ENCODE results near the gene LPIN2. TPM values are rescaled to one million over a fixed set of nuclear protein-coding genes. Genes with fewer than 3 reads are reported as not detected.

The LPIN2 gene, protein sequence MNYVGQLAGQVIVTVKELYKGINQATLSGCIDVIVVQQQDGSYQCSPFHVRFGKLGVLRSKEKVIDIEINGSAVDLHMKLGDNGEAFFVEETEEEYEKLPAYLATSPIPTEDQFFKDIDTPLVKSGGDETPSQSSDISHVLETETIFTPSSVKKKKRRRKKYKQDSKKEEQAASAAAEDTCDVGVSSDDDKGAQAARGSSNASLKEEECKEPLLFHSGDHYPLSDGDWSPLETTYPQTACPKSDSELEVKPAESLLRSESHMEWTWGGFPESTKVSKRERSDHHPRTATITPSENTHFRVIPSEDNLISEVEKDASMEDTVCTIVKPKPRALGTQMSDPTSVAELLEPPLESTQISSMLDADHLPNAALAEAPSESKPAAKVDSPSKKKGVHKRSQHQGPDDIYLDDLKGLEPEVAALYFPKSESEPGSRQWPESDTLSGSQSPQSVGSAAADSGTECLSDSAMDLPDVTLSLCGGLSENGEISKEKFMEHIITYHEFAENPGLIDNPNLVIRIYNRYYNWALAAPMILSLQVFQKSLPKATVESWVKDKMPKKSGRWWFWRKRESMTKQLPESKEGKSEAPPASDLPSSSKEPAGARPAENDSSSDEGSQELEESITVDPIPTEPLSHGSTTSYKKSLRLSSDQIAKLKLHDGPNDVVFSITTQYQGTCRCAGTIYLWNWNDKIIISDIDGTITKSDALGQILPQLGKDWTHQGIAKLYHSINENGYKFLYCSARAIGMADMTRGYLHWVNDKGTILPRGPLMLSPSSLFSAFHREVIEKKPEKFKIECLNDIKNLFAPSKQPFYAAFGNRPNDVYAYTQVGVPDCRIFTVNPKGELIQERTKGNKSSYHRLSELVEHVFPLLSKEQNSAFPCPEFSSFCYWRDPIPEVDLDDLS
- total RNA-seq (ENCODE audit: unreplicated experiment): 26.1 TPM
- long read RNA-seq, partial matches to known transcripts: 3 of 4 reads
- long read RNA-seq, other reads (novel, unspliced or antisense): 1 of 4 reads

DNA sequence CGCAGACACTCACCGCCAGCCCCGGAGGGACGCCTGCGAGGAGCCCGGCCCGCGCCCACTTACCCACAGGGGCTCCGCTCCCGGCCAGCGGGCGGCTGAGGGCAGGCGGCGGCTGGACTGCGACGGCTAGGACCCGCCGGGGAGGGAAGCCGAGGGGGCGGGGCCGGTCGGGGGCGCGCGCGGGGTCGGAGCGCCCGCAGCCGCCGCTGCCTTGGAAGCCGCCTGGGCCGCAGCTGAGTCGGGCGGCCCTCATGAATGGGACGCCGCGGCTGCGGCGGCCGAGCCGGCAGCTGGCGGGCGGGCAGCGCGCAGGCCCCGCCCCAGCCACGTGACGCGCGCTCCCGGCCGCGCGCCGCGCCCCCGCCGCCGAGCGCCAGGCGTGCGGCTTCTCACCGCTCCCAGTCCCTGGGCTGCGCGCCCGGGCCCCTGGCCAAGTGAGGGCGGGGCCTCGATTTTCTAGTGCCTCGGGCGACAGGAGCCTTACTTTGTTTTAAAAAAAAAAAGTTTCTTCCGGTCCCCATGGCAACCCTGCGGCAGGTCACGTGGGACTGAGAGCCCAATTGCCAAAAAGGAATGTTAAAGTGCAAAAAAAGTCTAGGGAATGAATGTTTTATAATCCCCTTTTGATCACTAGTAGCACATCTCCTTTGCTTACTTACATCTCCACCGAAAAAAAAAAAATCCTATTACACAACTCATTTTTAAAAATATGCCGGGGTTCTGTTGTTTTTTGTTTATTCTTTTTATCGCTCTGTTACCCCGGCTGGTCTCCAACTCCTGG lies at the start of gene LPIN2:
TSS of gene LPIN2 (minus strand) at position 121 of the 781 bp plus-strand sequence. CDS start 52,304 bp downstream, outside the sequence.
- no peaks in the 10 kb centered on the region for H3K9me3 Mint-ChIP-seq (ENCODE audit: unreplicated experiment)
- H3K4me3 Mint-ChIP-seq (ENCODE audit: unreplicated experiment): peak within 1 kb of the TSS; percentile 99
- H3K4me1 Mint-ChIP-seq (ENCODE audit: unreplicated experiment): peaks cover 47% of the 10 kb centered on the region
- peak within 1 kb of the TSS; percentile 96 for H3K27ac Mint-ChIP-seq (ENCODE audit: unreplicated experiment)
- no peak for TF ChIP-seq CTCF (IDR thresholded peaks at IDR 0.05; ENCODE audit: unreplicated experiment)
- H3K36me3 Mint-ChIP-seq (ENCODE audit: low read depth, unreplicated experiment): peaks cover 11% of the 10 kb centered on the region
- peaks cover 6% of the 10 kb centered on the region for H3K27me3 Mint-ChIP-seq (ENCODE audit: unreplicated experiment)
- peak; percentile 95 for DNase-seq (ENCODE audit: low spot score)

- peaks cover 24% of the 10 kb centered on the region for H3K4me1 Mint-ChIP-seq (ENCODE audit: unreplicated experiment)
- H3K4me3 Mint-ChIP-seq (ENCODE audit: unreplicated experiment): no peak overlapping the region
- H3K36me3 Mint-ChIP-seq (ENCODE audit: low read depth, unreplicated experiment): no peaks in the 10 kb centered on the region
- H3K27me3 Mint-ChIP-seq (ENCODE audit: unreplicated experiment): peaks cover 4% of the 10 kb centered on the region
- DNase-seq (ENCODE audit: low spot score): no peak
- no peak for TF ChIP-seq CTCF (IDR thresholded peaks at IDR 0.05; ENCODE audit: unreplicated experiment)
- no peak overlapping the region for H3K27ac Mint-ChIP-seq (ENCODE audit: unreplicated experiment)
- H3K9me3 Mint-ChIP-seq (ENCODE audit: unreplicated experiment): no peaks in the 10 kb centered on the region
Observed at GRCh38 chr18:3061581-3062312, 48.8 kb upstream of the LPIN2 start.

DNA sequence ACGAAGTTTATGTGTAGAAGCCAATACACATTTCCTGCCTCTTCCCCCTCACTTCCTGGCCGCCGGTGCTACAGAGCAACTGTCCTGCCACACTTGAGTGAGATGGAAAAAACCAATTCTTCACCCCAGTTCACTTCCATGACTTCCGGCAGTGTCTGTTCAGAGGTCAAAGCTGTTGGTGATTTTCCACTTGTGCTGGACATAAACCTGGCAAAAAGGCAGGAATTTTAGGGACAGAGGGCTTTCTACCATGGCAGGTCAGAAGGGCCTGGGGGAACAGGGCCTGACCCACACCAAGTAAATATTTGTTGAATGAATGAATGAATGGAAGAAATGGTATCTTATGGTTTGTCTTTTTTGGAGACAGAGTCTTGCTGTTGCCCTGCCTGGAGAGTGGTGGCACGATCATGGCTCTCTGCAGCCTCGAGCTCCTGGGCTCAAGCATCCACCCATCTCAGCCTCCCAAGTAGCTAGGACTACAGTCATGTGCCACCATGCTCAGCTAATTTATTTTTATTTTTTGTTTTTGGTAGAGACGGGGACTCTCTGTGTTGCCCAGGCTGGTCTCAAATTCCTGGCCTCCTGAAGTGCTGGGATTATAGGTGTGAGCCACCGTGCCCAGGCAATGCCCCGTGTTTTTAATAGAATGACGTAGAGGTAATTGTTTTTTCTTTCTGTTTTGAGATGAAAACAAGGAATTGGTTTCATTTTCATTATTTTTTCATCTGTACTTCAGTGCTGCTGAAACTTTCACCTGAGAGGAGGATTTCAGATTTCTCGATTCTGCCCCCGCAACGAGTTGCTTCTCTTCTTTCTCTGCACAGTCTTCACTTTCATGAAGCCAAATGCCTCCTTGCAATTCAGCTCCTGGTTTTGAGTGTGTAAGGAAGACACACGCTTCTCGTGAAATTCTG lies 48.0 kb upstream of the LPIN2 start:
- DNase-seq (ENCODE audit: low spot score): no peak
- Mint-ChIP-seq H3K4me1 (ENCODE audit: unreplicated experiment) (peaks cover 28% of the 10 kb centered on the region), H3K9me3 (ENCODE audit: unreplicated experiment) (no peaks in the 10 kb centered on the region), H3K4me3 (ENCODE audit: unreplicated experiment) (no peak overlapping the region), H3K27me3 (ENCODE audit: unreplicated experiment) (peaks cover 4% of the 10 kb centered on the region), H3K27ac (ENCODE audit: unreplicated experiment) (peak overlapping the region; percentile 82), H3K36me3 (ENCODE audit: low read depth, unreplicated experiment) (no peaks in the 10 kb centered on the region)
- TF ChIP-seq CTCF (IDR thresholded peaks at IDR 0.05; ENCODE audit: unreplicated experiment): no peak

GRCh38 chr18:3059272-3059671 lies 46.3 kb upstream of the LPIN2 start:
- peak overlapping the region; percentile 52 for H3K27ac Mint-ChIP-seq (ENCODE audit: unreplicated experiment)
- no peaks in the 10 kb centered on the region for H3K9me3 Mint-ChIP-seq (ENCODE audit: unreplicated experiment)
- H3K4me3 Mint-ChIP-seq (ENCODE audit: unreplicated experiment): no peak overlapping the region
- no peak for DNase-seq (ENCODE audit: low spot score)
- peaks cover 4% of the 10 kb centered on the region for H3K27me3 Mint-ChIP-seq (ENCODE audit: unreplicated experiment)
- H3K36me3 Mint-ChIP-seq (ENCODE audit: low read depth, unreplicated experiment): peaks cover under 1% of the 10 kb centered on the region
- no peak for TF ChIP-seq CTCF (IDR thresholded peaks at IDR 0.05; ENCODE audit: unreplicated experiment)
- H3K4me1 Mint-ChIP-seq (ENCODE audit: unreplicated experiment): peaks cover 32% of the 10 kb centered on the region
